NCI-H2107 treated with DMSO at 0.1 percent for 48 hours (cell line): Measurements from ENCODE around the gene PROSER2.

Source experiments
- DNase-seq: peaks from one replicate; lab custom pipeline; 2025; ENCODE audit not compliant: unreplicated experiment; lab: John Stamatoyannopoulos, UW

PROSER2 gene

DNA sequence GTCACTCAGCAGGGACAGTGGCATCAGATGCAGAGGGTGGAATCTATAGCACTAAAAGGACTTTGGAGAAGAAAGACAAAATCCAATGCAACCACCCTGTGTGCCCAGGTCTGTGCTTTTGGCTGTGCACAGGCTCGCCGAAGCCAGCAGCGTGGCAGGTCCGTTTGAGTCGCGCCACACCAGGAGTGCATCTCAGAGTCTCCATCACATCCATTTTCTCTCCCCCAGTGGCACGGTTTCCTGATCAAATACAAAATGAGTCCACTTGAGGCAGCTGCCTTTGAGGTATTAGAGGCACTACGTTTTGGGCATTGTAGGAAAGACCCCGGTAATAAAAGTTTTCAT lies 23.4 kb upstream of the PROSER2 start:
- no peak for DNase-seq

DNA sequence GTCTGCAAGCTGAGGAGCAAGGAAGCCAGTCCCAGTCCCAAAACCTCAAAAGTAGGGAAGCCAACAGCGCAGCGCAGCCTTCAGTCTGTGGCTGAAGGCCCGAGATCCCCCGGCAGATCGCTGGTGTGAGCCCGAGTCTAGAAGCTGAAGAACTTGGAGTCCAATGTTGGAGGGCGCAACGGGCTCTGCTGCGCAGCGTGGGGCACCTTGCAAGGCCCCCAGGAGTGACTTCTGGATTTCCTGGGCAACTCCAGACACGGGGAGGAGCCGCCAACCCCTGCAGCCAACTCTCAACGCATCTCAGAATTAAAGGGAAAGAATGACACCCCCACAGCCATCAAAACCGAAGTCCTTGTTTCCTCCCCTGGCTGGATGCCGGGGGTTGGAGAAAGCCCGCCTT lies 18.8 kb upstream of the PROSER2 start:
- DNase-seq, result no peak

DNA sequence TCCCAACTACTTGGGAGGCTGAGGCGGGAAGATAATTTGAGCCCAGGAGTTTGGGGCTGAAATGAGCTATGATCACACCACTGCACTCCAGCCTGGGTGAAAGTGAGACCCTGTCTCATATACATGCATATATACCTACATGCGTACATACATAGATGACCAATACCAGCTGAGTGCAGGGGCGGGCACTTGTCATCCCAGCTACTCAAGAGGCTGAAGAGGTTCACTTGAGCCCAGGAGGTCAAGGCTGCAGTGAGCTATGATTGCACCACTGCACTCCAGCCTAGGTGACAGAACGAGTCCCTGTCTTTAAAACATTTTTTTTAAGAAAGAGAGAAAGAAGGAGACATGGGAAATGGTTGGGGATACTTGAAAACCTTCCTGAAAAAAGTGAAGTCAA lies 17.4 kb upstream of the PROSER2 start:
- no peak for DNase-seq

DNA sequence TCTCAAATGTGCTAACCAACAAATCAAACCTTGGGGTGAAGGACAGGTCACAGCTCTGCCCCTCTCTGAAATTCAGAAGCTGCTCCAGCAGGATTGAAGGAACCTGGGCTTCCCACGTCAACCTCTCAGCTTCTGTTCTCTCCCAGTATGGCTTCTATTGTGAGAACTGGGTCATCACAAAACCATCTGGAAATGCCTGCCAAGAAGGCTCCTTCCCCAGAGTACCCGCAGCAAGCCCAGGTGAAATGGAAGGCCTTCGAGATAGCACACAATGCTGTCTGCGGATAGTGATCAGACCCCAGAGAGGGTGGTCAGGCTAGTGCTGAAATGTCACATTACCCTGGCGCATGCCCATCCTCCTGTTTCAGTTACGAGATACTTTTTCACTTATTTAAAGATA lies 16.4 kb upstream of the PROSER2 start:
- no peak for DNase-seq

DNA sequence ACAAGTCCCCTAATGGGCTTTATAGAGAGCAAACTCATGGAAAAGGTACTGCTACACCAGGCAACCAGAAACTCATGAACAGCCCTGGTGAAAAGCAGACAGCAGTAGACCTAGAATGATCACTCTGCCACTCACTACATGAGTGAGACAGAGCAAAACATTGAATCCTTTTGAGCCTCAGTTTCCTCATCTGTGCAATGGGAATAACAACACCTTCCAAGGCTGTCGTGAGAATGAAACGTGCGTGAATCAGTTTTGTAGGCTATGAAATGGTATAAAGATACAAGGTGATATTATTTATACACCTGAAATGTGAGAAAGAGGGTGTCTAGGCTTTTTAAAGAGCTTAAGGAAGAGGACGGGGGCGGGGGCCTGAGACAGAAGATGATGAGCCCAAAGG lies 14.3 kb upstream of the PROSER2 start:
- no peak for DNase-seq

DNA sequence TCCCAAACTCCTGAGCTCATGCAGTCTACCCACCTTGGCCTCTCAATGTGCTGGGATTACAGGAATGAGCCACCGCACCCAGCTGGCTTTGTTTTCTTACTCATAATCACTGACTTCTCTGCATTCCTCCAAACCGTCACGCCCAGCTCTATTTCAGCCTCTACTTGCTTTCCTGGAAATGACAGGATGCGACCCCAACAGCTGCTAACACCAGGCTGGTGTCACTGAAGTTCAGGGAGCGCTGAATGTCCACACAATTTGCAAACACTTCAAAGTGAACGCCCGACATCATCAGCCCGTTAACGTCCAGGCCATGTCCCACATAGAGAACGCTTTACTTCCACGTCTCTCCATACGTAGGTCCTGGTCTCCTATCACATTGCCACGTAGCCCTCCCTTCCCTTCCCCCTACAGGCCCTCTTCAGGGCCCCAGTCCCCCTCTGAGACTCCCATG lies 12.8 kb upstream of the PROSER2 start:
- DNase-seq, result no peak

DNA sequence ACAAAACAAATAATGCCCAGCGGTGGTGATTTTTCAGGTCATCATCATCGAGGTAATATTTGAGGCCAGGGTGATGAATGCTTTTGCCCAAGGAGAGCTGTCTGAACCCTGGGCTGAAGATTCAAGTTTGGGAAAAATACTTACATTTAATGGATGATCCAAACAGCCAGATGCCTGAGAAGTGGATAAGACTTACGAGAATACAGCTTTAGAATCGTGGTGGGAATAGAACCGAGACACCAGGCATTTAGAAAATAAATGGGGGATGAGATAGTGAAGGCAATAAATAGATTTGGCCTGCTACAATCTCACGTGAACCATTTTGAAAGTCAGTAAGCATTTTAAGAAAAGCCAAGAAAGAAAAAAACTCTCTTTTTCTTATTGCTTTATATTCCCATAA lies 12.2 kb upstream of the PROSER2 start:
- DNase-seq, result no peak

DNA sequence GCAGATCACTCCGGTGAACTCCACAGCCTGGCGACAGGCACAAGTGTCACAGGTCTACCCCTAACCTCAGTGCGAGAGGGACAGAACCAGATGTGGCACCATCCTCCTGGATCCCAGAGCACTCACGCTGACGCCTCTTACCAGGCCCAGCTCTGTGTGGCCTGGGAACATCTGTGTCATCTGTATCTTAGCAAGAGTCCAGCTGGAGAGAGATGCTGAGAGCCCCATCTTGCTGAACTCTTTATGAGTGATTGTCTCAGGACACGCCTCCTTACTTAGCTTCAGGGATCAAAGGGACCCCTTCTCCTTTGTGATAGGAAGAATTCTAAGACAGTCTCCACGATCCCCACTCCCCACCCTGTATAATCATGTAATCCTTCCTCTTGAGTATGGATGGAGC lies 10.0 kb upstream of the PROSER2 start:
- DNase-seq, result no peak

DNA sequence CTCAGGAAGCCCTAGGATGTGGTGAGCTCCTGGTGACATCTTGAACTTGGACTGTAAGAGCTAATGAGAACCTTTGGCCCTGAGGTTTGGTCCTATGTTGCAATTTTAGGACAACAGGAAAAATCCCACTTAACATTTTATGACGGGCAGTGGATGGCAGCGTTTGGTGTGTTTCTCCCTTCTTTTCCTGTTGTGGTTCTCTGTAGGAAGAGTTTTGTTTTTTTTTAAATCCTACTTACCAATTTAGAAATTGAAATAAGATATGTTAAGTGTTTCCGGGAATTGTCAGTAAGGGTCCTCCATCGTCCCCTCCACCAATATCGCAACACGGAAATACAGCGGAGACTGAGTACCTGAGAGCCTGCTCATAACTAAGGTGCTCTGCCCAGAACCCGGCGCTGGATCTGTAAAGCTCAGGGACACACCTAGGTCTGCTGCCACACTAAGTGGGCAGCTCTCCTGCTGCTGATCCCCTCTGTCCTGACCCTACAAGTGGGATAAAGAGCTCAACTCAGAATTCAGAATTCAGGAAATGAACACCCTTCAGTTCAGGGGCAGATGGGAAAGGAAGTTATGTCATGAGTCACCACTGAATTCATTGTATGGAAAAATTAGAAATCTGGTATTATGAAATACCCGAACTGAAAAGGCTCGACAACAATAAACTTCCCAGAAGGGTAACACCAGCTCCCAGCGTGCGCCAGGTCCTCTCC lies 9.1 kb upstream of the PROSER2 start:
- DNase-seq, result no peak

DNA sequence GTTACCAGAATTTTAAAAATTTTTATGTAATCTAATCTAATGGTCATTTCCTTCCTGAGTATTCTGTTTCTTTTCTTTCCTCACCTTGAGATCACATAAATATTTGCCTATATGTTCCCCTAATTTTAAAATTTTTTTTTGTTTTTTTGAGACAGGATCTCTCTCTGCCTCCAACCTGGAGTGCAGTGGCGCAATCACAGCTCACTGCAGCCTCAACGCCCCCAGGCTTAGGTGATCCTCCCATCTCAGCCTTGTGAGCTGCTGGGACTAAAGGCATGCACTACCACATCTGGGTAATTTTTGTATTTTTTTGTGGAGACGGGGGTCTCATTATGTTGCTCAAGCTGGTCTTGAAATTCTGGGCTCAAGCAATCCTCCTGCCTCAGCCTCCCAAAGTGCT lies 4.1 kb upstream of the PROSER2 start:
- no peak for DNase-seq

DNA sequence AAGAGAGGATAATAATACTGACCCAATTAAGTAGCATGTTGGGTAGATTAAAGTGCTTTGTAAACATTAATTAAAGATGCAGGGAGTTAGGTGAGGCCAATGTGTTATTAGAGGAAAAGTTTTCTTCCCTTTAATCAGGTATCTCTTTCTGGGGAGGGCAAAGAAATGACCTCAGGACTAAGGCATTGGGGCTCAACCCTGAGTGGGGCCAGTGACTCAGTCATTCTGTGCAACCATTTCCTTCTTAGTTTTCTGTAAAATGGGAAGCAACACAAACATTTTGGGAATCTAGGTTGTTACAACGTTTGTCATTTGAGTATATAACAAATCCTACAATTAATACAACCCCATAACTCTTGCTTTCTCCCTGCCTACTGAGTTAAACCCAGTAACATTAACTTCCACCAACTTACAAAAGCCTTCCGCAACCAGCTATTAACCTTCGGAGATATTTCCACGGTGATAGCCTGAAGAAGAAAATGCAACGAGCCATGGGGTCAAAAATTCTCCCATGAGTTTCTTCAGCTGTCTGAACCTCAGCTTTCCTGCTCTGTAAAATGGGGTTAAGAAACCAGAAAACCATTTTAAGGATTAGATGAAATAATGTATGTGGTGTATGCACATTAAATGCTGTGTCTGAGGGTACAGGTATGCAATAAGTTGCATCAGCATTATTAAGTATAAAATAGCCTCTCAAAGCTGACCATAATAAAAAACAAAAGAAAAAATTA lies 965 bp upstream of the PROSER2 start:
- no peak for DNase-seq

DNA sequence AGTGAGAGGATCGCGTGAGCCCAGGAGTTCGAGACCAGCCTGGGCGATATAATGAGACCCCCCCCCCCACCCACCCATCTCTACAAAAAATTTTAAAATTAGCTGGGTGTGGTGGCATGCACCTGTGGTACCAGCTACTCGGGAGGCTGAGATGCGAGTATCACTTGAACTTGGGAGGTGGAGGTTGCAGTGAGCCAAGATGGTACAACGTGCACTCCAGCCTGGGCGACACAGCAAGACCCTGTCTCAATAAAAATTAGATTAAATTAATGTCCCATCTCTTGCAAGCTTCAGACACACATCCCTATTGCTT lies 391 bp upstream of the PROSER2 start:
- DNase-seq, result no peak

DNA sequence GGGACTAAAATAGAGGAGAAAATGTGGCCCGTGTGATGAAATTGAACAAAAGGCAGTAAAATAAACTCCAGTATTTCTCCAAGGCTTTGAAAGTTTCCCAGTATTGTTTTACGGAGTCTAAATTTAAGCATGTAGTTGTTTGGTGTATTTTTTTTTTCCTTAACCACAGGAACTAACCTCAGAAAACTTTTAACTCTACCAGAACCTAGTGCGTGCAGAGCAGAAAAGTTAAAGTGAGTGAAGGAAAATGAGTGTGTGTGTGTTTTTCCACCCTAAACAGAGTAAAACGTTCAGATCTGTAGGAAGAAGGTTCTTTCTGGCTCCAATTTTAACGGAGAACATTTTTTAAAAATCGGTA lies 812 bp downstream of the PROSER2 start:
- DNase-seq, result no peak

DNA sequence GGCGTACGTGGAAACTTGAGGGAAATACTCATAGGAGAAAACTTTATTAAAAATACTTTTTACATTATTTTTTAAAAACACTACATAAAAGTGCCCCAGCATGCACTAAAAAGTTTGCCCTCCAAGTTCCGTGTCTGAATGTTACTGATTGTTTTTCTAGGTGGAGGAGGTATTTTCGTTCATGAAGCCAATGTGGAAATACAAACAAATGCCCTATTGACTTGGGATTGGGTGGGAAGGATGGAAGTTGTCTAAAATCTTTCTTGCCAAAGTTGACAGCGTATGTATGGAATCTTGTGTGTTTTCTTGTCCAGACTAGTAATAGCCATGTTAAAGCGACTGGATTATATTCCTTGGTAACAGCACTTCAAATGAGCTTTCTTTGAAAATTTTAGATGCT lies 1.2 kb downstream of the PROSER2 start:
- no peak for DNase-seq

DNA sequence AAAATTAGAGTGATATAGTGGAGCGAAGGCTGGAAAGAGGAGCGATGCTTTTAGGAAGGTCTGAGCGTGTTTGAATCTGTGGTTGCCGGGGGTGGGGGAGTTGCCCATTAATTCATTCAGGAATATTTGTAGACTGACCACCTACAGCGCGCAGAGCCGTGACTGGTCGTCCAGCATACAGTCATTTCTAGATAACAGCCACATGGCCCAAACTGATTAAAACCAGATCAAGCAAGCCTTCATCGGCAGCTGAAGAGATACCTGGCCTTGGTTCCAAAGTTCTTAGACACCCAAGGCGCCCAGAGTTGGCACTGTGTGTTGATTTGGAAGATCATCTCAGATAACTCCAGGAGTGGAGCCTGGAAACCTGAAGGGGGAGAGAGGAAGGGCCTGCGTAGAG lies 1.7 kb downstream of the PROSER2 start:
- no peak for DNase-seq

DNA sequence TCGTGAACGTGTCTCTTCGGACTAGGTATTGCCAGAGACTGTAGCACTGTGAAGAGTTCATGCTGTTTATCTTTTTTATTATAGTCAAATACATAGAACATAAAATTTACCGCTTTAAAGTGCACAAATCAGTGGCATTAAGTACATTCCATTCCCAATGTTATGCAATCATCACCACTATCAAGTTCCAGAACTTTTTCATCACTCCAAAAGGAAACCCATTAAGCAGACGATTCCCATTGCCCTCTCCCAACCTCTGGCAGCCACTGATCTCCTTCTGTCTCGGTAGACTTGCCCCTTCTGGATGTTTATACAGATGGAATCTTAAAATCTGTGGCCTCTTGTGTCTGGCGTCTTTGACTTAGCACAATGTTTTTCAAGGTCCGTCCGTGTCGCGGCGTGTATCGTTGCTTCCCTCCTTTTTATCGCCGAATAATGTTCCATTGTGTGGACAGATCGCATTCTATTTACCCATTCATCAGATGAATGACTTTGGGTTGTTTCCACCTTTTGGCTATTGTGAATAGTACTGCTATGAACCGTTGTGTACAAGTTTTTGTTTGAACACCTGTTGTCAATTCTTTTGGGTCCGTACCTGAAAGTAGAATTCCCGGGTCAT lies 2.7 kb downstream of the PROSER2 start:
- DNase-seq, result no peak

DNA sequence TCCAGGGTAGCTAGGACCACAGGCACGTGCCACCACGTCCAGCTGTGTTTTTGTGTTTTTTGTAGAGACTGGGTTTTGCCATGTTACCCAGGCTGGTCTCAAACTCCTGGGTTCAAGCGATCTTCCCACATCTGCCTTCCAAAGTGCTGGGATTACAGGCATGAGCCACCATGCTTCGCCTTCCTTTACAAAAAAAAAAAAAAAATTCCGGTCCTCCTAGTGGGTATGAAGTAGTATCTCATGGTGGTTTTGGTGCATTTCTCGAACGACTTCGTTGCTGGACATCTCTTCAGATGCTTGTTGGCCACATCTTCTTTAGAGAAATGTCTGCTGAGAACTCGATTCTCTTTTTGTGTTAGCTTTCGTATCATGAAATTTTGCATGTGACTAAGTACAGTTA lies 3.9 kb downstream of the PROSER2 start:
- DNase-seq, result no peak

DNA sequence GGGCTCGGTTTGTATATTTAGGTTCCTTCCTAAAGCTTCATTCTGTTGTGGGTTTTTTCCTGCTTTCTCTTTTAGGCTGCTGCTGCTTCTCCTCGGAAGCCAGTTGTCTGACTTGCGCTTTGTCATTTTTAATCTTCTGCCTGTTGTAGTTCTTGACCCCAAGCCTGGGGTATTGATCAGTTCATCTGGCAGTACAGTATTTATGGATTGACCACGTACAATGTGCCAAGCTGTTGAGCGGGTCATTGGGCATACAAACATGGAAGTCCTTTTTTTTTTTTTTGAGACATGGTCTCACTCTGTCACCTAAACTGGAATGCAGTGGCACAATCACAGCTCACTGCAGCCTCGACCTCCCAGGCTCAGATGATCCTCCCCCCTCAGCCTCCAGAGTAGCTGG lies 4.3 kb downstream of the PROSER2 start:
- DNase-seq, result no peak

DNA sequence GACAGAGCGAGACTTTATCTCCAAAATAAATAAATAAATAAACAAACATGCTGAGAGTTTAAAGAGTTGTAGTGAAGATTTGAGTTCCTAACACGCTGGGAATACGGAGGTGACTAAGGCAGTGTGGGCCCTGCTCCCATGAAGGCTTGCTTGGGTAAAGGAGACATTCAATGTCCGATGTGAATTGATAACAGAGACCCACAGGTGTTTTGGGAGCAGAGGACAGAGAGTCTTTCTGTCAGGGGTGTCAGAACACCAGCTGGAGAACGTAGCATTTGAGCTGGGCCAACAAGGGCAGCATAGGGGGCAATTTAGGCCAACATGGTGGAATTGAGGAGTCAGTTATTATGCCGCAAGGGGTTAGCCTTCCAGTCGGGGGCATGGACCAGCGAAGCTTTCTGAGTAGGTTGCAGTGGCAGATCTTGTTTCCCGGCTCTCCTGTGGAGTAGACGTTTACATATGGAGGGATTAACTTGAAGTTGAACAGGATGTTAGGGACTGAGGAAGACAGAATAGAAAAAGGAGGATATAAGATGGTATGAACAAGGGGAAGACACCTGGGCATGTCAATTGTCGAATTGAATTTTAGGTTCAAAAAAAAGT lies 5.6 kb downstream of the PROSER2 start:
- no peak for DNase-seq

DNA sequence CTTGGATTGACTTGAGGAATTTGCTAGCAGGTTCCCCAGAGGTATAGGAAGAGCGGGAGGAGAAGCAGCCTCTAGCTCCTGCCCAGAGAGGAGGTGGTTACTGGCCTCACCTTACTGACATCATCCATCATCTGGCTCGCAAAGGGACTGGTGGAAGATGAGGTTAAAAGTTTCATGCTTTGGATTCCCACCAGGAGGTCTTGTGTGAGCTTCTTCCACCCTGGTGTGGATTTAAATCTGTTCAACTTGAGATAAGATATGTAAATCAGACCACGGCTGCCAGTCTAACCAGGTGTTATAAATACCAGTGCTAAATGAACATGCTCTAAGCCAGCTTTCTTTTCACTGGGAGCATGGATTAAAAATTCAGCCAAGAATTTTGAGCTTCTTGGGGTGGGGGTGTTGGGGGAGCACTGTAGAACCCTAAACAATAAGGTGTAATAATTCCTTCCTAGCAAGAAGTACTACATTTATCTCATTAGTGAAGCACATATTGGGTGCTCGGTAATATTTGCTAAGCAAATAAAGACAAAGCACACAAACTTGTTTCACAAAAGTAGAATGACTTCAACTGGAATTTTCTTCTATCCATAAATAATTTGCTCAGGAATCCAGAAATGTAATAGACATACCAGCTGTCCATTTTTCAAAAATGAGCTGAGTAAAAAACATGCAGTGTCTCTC lies 7.8 kb downstream of the PROSER2 start:
- DNase-seq, result no peak

DNA sequence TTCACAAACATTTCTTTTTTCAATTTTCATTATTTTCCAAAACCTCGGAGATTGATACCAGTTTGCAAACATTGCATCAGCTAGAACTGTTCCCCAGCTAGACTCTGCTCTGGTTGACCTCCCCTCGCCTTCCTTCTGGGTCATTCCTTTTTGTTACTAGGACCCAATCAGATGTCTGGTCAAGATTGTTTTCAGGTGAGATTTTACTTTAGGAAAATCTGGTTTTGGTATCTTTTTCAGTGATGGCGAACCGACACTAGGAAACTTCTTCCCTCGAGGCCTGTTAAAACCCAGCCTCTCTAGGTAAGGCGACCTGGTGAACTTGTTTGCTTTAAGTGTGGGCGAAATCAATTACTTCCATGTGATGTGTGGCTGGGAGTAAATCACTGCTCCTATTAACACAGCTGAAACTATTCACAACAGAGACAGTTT lies 8.4 kb downstream of the PROSER2 start:
- no peak for DNase-seq

DNA sequence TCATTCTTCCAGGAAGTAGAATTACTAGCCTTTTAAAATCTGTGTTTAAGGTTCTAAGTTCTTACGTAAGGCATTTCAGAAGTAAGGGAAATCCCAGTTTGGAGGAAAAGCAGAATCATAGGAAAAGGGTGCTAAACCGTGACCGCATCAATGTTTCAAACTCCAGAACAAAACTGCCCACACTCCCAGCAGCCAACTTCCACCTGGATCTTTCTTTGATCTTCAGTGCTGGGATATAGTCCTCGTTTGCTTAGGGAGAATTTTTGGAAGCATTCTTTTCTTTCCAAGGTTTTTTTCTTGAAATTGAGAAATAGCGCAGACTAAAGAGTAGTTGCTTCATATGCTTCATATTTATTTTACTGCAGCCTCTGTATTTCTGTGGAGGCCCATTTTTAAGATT lies 8.9 kb downstream of the PROSER2 start:
- no peak for DNase-seq
